Retinal pigment epithelial cell (primary cell): ENCODE results near the gene ABCF1.

Experiments
- DNase-seq: peaks from one replicate; pipeline ENCODE4 v3.0.0-alpha.2; 2010; ENCODE audit warnings: low read depth
- H3K4me3 ChIP-seq: 2 replicates; pipeline ENCODE4 v1.5.1; 2011; ENCODE audit warnings: mild to moderate bottlenecking, low read length, control low read depth, moderate library complexity
- CTCF ChIP-seq: conservative IDR thresholded peaks from 2 replicates; pipeline ENCODE4 v1.5.1; 2011; ENCODE audit warnings: low read depth, low read length, control low read depth, inconsistent platforms

The ABCF1 gene

GRCh38 chr6:30635834-30636233 is 64.6 kb downstream of the ABCF1 start:
- TF ChIP-seq CTCF = no peak

GRCh38 chr6:30640481-30640880 is 69.2 kb downstream of the ABCF1 start:
- DNase-seq = no peak
- no peak overlapping the region for H3K4me3 ChIP-seq
- no peak for TF ChIP-seq CTCF

More at GRCh38 chr6:30635834-30636233, 64.6 kb downstream of the ABCF1 start:
- DNase-seq = no peak
- no peak overlapping the region for H3K4me3 ChIP-seq

- DNase-seq = no peak
- TF ChIP-seq CTCF = no peak
- no peak overlapping the region for H3K4me3 ChIP-seq
Measured at GRCh38 chr6:30641048-30641447, 69.8 kb downstream of the ABCF1 start.
